Fibroblast of mammary gland (primary cell): ENCODE data around the gene PTGS1.
"Not testable (repeated sequence)": the region's sequence is repeated elsewhere in the genome, so short reads cannot be mapped to it uniquely, and the experiment has no call there.

ENCODE experiments used
- DNase-seq: peaks from one replicate; pipeline ENCODE4 v3.0.0-alpha.2; 2010; ENCODE audit warnings: low read depth
- H3K4me3 ChIP-seq: 2 replicates; pipeline ENCODE4 v1.5.1; 2011; ENCODE audit warnings: low read depth, mild to moderate bottlenecking, low read length, moderate library complexity; ENCODE audit not compliant: control insufficient read depth
- CTCF ChIP-seq: conservative IDR thresholded peaks from 2 replicates; pipeline ENCODE4 v1.5.1; 2011; ENCODE audit warnings: low read depth, low read length, inconsistent platforms; ENCODE audit not compliant: control insufficient read depth, insufficient read depth

The PTGS1 gene

DNA sequence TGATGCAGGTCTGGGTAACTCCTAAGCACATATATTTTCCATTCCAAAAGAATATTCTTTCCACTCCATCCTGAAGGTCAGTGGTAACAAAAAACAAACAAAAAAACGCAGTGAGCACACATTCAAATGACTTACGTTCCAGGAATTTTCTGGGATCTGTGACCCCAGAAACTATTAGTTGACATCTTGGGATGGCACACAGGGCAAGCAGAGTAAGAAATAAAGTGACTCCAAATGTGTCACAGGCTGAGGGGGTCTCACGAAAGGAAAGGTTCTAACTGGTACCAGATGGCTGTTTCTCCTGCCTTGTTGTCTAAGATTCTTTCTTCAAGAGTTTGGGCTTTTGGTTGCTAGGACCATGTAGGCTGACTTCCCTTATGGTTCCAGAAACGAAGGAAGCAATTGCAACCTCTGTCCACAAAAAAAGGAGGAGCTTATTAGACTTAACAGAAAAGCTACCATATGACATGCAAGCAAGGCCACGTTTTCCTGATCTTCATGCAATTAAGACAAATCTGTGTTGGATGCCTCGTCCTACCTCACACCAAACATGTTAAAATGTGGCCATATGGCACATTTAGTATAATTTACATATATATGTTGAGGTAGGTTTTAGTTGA, 32.7 kb downstream of the PTGS1 start:
- no peak for TF ChIP-seq CTCF
- no peak for DNase-seq

DNA sequence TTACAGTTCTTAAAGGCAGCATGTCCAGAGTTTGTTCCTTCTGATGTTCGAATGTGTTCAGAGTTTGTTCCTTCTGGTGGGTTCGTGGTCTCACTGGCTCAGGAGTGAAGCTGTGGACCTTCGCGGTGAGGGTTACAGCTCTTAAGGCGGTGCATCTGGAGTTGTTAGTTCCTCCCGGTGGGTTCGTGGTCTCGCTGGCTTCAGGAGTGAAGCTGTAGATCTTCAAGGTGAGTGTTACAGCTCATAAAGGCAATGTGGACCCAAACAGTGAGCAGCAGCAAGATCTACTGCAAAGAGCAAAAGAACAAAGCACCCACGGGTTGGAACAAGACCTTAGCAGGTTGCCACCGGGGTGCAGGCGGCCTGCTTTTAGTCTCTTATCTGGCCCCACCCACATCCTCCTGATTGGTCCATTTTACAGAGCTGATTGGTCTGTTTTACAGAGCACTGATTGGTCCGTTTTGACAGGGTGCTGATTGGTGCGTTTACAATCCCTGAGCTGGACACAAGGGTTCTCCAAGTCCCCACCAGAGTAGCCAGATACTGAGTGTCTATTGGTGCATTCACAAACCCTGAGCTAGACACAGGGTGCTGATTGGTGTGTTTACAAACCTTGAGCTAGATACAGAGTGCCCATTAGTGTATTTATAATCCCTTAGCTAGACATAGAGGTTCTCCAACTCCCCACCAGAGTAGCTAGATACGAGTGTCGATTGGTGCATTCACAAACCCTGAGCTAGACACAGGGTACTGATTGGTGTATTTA, 34.7 kb downstream of the PTGS1 start:
- H3K4me3 ChIP-seq, DNase-seq: not testable (repeated sequence)

More for the DNA sequence above, 32.7 kb downstream of the PTGS1 start:
- H3K4me3 ChIP-seq: no peak overlapping the region

GRCh38 chr9:122406070-122406890, 35.5 kb downstream of the PTGS1 start:
- TF ChIP-seq CTCF: no peak
- H3K4me3 ChIP-seq: peak overlapping the region; percentile 36
- no peak for DNase-seq

GRCh38 chr9:122414108-122414507, 43.3 kb downstream of the PTGS1 start:
- not testable (repeated sequence) for DNase-seq, H3K4me3 ChIP-seq

DNA sequence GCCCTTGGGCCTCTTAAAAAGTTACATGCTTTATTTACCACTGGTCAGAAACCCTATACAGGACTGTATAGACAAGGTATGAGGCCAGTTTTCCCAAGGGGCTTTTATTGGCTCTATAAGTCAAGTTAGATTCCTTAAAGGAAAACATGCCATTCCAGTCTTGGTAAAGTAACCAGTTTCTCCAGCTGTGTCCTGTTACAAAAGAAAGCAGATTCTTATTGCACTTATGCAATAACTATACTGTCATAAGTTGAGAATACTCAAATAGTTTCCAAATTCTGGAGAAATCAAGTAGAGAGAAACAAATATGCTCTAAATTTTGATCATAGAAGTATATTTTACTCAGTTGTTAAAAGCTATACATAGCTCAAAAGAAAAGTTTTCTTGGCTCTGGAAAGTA, 47.2 kb downstream of the PTGS1 start:
- TF ChIP-seq CTCF: no peak
- no peak overlapping the region for H3K4me3 ChIP-seq
- no peak for DNase-seq

DNA sequence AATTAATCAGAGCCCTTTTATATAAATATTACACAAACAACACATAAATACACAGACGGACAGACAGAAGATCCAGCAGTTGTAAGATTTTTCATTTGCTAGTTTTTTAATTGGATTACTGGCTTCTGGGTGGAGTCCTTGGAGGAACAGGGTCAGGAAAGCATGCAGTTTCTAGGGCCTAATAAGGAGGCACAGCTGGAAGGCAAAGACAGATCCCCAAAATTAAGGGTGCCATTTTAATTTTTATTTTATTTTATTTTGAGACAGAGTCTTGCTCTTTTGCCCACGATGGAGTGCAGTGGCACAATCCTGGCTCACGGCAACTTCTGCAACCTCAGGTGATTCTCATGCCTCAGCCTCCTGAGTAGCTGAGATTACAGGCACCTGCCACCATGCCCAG, 49.5 kb downstream of the PTGS1 start:
- TF ChIP-seq CTCF: no peak
- DNase-seq: no peak
- no peak overlapping the region for H3K4me3 ChIP-seq

- H3K4me3 ChIP-seq: no peak overlapping the region
- DNase-seq: no peak
- TF ChIP-seq CTCF: no peak
Observed at GRCh38 chr9:122425087-122425486, 54.3 kb downstream of the PTGS1 start.
